Pancreas (tissue), 10 donors: Measurements from ENCODE around the gene CCL25. TPM values are rescaled to one million over a fixed set of nuclear protein-coding genes. Genes with fewer than 3 reads are reported as not detected.
A peak's percentile ranks its signal among the peaks of the same experiment; 100 is the strongest.
"Not testable (repeated sequence)": the region's sequence is repeated elsewhere in the genome, so short reads cannot be mapped to it uniquely, and the experiment has no call there.

Experiments used
- ATAC-seq, 4 donors: fragments of 200-7000 bp; cut with Tn5 transposase; one replicate each; pipeline versions ENCODE4 v1.8.0 to v1.9.1; 2020; ENCODE audit warnings: mild to moderate bottlenecking in 4 of 4, moderate library complexity in 4 of 4
- DNase-seq, 6 donors: peaks; one replicate each; pipeline ENCODE4 v3.0.0-alpha.2; 2020
- FAIRE-seq: peaks from 2 replicates; lab custom pipeline; 2012; peaks lifted over from hg19 to GRCh38; lab: Jason Lieb, UNC
- H3K27ac ChIP-seq, 4 donors: fragments of 200-600 bp; sonication (generic); 1 replicate in 3 of 4; 2 replicates in 1 of 4; pipeline versions ENCODE4 v1.5.0 to v1.8.0; 2020
- H3K27me3 ChIP-seq, 4 donors: fragments of 200-600 bp; one replicate each; pipeline ENCODE4 v1.8.0; 2021
- H3K36me3 ChIP-seq, 3 donors: fragments of 200-600 bp; sonication (generic) in 1 of 3; one replicate each; pipeline versions ENCODE4 v1.5.0 to v1.8.0; 2020 to 2021
- H3K4me1 ChIP-seq, 3 donors: fragments of 200-600 bp; one replicate each; pipeline ENCODE4 v1.8.0; 2021
- H3K4me3 ChIP-seq, 4 donors: fragments of 200-600 bp; sonication (generic) in 2 of 4; one replicate each; pipeline versions ENCODE4 v1.5.0 to v1.8.0; 2020 to 2021
- H3K9me3 ChIP-seq, 4 donors: fragments of 200-600 bp; one replicate each; pipeline ENCODE4 v1.8.0; 2021
- CTCF ChIP-seq, 4 donors: fragments of 200-600 bp; sonication (generic) in 3 of 4; IDR thresholded peaks; one replicate each; pipeline versions ENCODE4 v1.5.0 to v1.8.0; 2021; ENCODE audit warnings: antibody characterized with exemption in 4 of 4
- WGBS, 2 donors: extraction: QIAGEN DNeasy Blood & Tissue Kit; methylation state at CpG; one replicate each; pipeline ENCODE4 v1.1.7; 2013; 5-methylcytosine and 5-hydroxymethylcytosine counted together
- intact Hi-C, 3 donors: fragments of 100-400 bp; cut with DNase I; formaldehyde crosslinking; loops; one replicate each; pipeline versions ENCODE4 v1.11.1 to v1.14.2; 2022
- polyA plus RNA-seq, 2 donors: library from polyadenylated mRNA; stranded (reverse); fragments of 200-250 nt; gene quantifications; one replicate each; pipeline ENCODE4 v1.2.3, GENCODE V29; 2013
- total RNA-seq, 6 donors: library from RNA; stranded (reverse); fragmentation: NEBNext Ultra II Directional in 4 of 6; extraction: Animal tissue kit (Norgen Biotek cat#: 25700) in 4 of 6; gene quantifications; one replicate each; pipeline versions ENCODE4 v1.2.1 to v1.2.4, GENCODE V29; 2021 to 2023
- donor health status: healthy with polysubstance abuse.
- donor health status: DM: no; HTN: no; CAD: no; lungs with moderate emphysema.
- donor health status: DM: no; HTN: no; CAD: no.
- donor health status: control.
- donor health status: control.
- donor health status: Bipolar disorder and iron deficiency.
- donor health status: DM: yes; HTN: yes; CAD: no.
- donor health status: DM: no; HTN: no; CAD: no.
- donor health status: DM: no; HTN: no; CAD: no.
- donor health status: DM: yes; HTN: yes; CAD: no.

Gene CCL25
- total and polyA plus RNA-seq, 8 donors, result 0.19 TPM; not detected in 7

GRCh38 chr19:8025316-8025715 is 27.2 kb upstream of the CCL25 start:
- Histone ChIP-seq H3K4me1 (no peaks in the 10 kb centered on the region), H3K27ac (no peak overlapping the region), H3K4me3 (no peak overlapping the region), H3K36me3 (no peaks in the 10 kb centered on the region), H3K27me3 (no peaks in the 10 kb centered on the region), H3K9me3 (no peaks in the 10 kb centered on the region)
- no peak for ATAC-seq
- no peak for FAIRE-seq
- TF ChIP-seq CTCF (IDR thresholded peaks at IDR 0.05), result no peak
- intact Hi-C loops, result no loop called here
- 69 to 72% methylated on average over 5 of the region's 5 CpGs for WGBS, 2 donors
- no peak for DNase-seq

DNA sequence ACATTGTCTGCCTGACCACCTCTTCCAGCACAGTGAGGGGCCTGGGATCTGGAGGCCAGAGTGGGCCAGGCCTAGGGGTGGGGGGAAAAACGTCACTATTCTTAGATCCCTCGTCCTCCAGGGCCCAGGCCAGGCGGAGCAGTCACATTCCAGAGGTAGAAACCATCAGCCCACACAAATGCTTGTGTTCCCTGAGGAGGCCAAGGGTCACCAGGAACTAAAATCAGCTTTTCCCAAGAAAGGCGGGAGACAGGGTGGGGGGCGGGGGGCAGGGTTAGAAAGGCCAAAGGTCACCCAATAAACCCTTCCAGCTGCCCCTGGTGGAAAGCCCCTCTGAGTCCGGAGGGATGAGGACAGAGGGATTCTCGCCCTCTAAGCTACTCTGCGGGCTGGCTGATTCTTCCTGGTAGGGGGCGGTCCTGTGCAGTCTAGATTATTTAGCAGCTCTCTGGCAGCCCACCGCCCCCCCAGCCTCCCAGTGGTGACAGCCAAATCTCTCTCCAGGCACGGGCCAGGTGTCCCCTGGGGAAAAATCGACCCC is 23.5 kb upstream of the CCL25 start:
- H3K36me3 ChIP-seq, result no peaks in the 10 kb centered on the region
- no peaks in the 10 kb centered on the region for H3K27me3 ChIP-seq
- ATAC-seq (peak in 1 of 4 donors; percentile 28), FAIRE-seq (no peak), DNase-seq (no peak)
- intact Hi-C loops, result no loop called here
- no peaks in the 10 kb centered on the region for H3K4me1 ChIP-seq
- H3K27ac ChIP-seq, result no peak overlapping the region
- 47 to 54% methylated on average over 12 of the region's 12 CpGs for WGBS, 2 donors
- no peak for TF ChIP-seq CTCF (IDR thresholded peaks at IDR 0.05)
- no peaks in the 10 kb centered on the region for H3K9me3 ChIP-seq
- H3K4me3 ChIP-seq, result no peak overlapping the region

GRCh38 chr19:8030960-8031359 is 21.6 kb upstream of the CCL25 start:
- no peak overlapping the region for H3K4me3 ChIP-seq
- TF ChIP-seq CTCF (IDR thresholded peaks at IDR 0.05), result no peak
- FAIRE-seq, result no peak
- H3K27me3 ChIP-seq, result no peaks in the 10 kb centered on the region
- no peak for DNase-seq
- no peak overlapping the region for H3K27ac ChIP-seq
- H3K9me3 ChIP-seq, result no peaks in the 10 kb centered on the region
- no peaks in the 10 kb centered on the region for H3K4me1 ChIP-seq
- WGBS, 2 donors, result 74 to 87% methylated on average over 8 of the region's 8 CpGs
- no peaks in the 10 kb centered on the region for H3K36me3 ChIP-seq
- no peak for ATAC-seq
- intact Hi-C loops, result no loop called here

GRCh38 chr19:8033287-8034177 is 19.0 kb upstream of the CCL25 start:
- H3K9me3 ChIP-seq, H3K27me3 ChIP-seq, ATAC-seq, intact Hi-C loops, H3K36me3 ChIP-seq, H3K4me1 ChIP-seq, H3K27ac ChIP-seq, DNase-seq, H3K4me3 ChIP-seq, FAIRE-seq: not testable (repeated sequence)
- 74 to 77% methylated on average over 22 of the region's 22 CpGs for WGBS, 2 donors

- Histone ChIP-seq H3K27ac (no peak overlapping the region), H3K36me3 (no peaks in the 10 kb centered on the region), H3K27me3 (no peaks in the 10 kb centered on the region), H3K4me1 (no peaks in the 10 kb centered on the region), H3K9me3 (no peaks in the 10 kb centered on the region), H3K4me3 (no peak overlapping the region)
- intact Hi-C loops, result no loop called here
- WGBS, 2 donors, result 83 to 90% methylated on average over 6 of the region's 6 CpGs
- FAIRE-seq, result no peak
- no peak for TF ChIP-seq CTCF (IDR thresholded peaks at IDR 0.05)
- no peak for DNase-seq
- ATAC-seq, result no peak
Observed at GRCh38 chr19:8034178-8034525, 18.4 kb upstream of the CCL25 start.
